ENCODE measurements around the gene CAMSAP2. TPM values are rescaled to one million over a fixed set of nuclear protein-coding genes. Genes with fewer than 3 reads are reported as not detected.

The CAMSAP2 gene
- total and polyA plus RNA-seq, 2 donors (not counting 3 experiments of a cell fraction or from before 2014, with no cell fraction given), result 6.7 to 45.5 TPM

DNA sequence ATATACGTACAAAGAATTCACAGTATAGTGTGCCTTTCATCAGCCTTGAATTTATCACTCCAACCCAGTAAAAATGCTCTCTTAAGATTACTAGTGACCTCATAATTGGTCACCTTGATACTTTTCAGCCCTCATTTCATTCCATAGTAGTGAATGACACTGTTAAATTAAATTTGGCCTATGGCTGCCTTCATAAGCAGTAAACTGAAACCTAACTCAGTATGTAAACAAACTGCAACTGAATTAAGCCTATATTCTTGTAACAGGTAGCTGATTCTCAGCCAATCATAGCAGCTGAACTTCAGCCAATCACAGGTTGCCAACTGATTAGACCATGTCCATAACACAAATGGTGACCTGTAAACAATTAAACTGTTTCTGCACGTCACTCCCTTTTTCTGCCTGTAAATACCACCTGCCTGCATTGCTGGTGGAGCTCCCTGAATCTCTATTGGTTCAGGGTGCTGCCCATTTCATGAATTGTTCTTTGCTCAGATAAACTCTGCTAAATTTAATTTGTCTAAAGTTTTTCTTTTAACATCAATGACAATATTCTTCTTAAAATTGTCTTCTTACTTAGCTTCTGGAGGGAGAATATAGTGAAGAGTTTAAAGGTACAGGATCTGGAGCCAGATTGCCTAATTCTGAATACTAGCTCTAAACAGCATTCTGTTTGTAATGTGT, 24.0 kb upstream of the CAMSAP2 start:
- intact Hi-C loops (cut with micrococcal nuclease), result no loop called here
- FAIRE-seq (no peak), DNase-seq (ENCODE audit: low read depth, low spot score) (no peak)
- Histone ChIP-seq H3K27me3 (ENCODE audit: control insufficient read depth in 2 of 2, insufficient read depth in 2 of 2, low read length in 2 of 2) (peaks cover 4 to 6% of the 10 kb centered on the region in 2 experiments), H3K9ac (replicated peaks; ENCODE audit: extremely low read depth, insufficient read depth, low read length) (no peak overlapping the region), H3K79me2 (ENCODE audit: control insufficient read depth, insufficient read depth, low read length) (no peaks in the 10 kb centered on the region), H3K9me1 (replicated peaks; ENCODE audit: control insufficient read depth, extremely low read depth, insufficient read depth, low read length) (no peaks in the 10 kb centered on the region), H4K20me1 (replicated peaks; ENCODE audit: control insufficient read depth, extremely low read depth, insufficient read depth, low read length) (no peaks in the 10 kb centered on the region), H3K4me2 (ENCODE audit: insufficient read depth, low read length) (no peak overlapping the region), H3K27ac (ENCODE audit: insufficient read depth, low read depth, low read length) (no peak overlapping the region), H3K9me3 (replicated peaks; ENCODE audit: control insufficient read depth, insufficient read depth, low read length) (no peaks in the 10 kb centered on the region), H3K36me3 (ENCODE audit: control insufficient read depth in 2 of 2, extremely low read depth in 1 of 2, insufficient read depth in 2 of 2, low read length in 2 of 2) (no peaks in the 10 kb centered on the region), H2AFZ (ENCODE audit: low read depth, low read length) (no peak overlapping the region), H3K4me1 (ENCODE audit: control insufficient read depth, extremely low read depth, insufficient read depth, low read length) (no peaks in the 10 kb centered on the region), H3K4me3 (replicated peaks in 1 of 3; ENCODE audit: insufficient read depth in 1 of 3, low read depth in 1 of 3, low read length in 3 of 3) (no peak overlapping the region)
- TF ChIP-seq, protein P1, sequence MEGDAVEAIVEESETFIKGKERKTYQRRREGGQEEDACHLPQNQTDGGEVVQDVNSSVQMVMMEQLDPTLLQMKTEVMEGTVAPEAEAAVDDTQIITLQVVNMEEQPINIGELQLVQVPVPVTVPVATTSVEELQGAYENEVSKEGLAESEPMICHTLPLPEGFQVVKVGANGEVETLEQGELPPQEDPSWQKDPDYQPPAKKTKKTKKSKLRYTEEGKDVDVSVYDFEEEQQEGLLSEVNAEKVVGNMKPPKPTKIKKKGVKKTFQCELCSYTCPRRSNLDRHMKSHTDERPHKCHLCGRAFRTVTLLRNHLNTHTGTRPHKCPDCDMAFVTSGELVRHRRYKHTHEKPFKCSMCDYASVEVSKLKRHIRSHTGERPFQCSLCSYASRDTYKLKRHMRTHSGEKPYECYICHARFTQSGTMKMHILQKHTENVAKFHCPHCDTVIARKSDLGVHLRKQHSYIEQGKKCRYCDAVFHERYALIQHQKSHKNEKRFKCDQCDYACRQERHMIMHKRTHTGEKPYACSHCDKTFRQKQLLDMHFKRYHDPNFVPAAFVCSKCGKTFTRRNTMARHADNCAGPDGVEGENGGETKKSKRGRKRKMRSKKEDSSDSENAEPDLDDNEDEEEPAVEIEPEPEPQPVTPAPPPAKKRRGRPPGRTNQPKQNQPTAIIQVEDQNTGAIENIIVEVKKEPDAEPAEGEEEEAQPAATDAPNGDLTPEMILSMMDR (IDR thresholded peaks at IDR 0.05; ENCODE audit: extremely low read depth in 1 of 2, insufficient read depth in 1 of 2, low read depth in 1 of 2, low read length in 2 of 2), result no peak
- TF ChIP-seq GATA2 (IDR thresholded peaks at IDR 0.05; ENCODE audit: insufficient read depth, insufficient read length, low read depth, low read length) (no peak), JUN (IDR thresholded peaks at IDR 0.05; ENCODE audit: borderline replicate concordance, insufficient read depth, insufficient read length, low read depth) (no peak), FOS (IDR thresholded peaks at IDR 0.05; ENCODE audit: borderline replicate concordance, insufficient read depth, low read length) (no peak), EZH2 (IDR thresholded peaks at IDR 0.05; ENCODE audit: borderline replicate concordance, low read depth, low read length, severe bottlenecking) (no peak), POLR2AphosphoS5 (IDR thresholded peaks at IDR 0.05; ENCODE audit: insufficient read depth, low read depth, low read length) (no peak), POLR2A (IDR thresholded peaks at IDR 0.05; ENCODE audit: low read depth, low read length) (no peak), MYC (IDR thresholded peaks at IDR 0.05; ENCODE audit: low read depth, low read length) (no peak)
- TF ChIP-seq, protein P2, sequence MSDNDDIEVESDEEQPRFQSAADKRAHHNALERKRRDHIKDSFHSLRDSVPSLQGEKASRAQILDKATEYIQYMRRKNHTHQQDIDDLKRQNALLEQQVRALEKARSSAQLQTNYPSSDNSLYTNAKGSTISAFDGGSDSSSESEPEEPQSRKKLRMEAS (IDR thresholded peaks at IDR 0.05; ENCODE audit: insufficient read depth, insufficient read length), result no peak
- POLR2A ChIA-PET, result no interaction called here
- dilution Hi-C loops (cut with MboI; ENCODE audit: extremely low pct_ligation_motif_present, low sequenced_read_pairs), result no loop called here
- BruUV-seq (replicated peaks), result no TSS peak
- CTCF ChIA-PET, result no interaction called here

Measured in endothelial cell of umbilical vein (primary cell).